Measurements from ENCODE around the gene NDUFS5.
"Not testable (repeated sequence)": the region's sequence is repeated elsewhere in the genome, so short reads cannot be mapped to it uniquely, and the experiment has no call there.

DNA sequence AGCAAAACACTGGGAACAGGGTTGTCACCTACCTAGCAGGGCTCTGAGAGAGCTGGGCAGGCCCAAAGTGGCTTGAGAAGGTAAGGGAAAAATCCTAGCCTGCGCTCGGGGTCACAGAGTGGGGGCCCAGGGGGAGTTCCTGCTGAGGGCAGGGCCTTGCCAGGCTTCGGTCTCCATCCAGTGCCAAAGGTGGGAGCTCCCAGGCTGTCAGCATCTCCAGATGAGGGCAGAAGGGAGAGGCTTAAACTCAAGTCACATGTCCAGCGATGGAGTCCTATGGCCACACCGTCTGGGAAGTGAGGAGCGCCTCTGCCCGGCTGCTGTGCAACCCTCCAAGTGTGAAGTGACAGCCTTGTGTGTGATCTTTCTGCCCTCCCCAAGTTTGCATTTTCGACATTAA lies 11.2 kb upstream of the NDUFS5 start:
- not testable (repeated sequence) for TF ChIP-seq REST (IDR thresholded peaks at IDR 0.05); HDAC2 (IDR thresholded peaks at IDR 0.05); MAX (IDR thresholded peaks at IDR 0.05); CTCF (IDR thresholded peaks at IDR 0.05); EP300 (IDR thresholded peaks at IDR 0.05); RFX5 (IDR thresholded peaks at IDR 0.05); ZSCAN20 (CRISPR knock-in tag; IDR thresholded peaks at IDR 0.05); RNF2 (IDR thresholded peaks at IDR 0.05; ENCODE audit: borderline replicate concordance, low read depth); POLR2A (IDR thresholded peaks at IDR 0.05; ENCODE audit: low read length); JUNB (IDR thresholded peaks at IDR 0.05); BCL3 (IDR thresholded peaks at IDR 0.05); NR3C1 (IDR thresholded peaks at IDR 0.05); CBX8 (IDR thresholded peaks at IDR 0.05)
